NCI-H69 (cell line): Measurements from ENCODE around the gene GOT2.
"Not testable (repeated sequence)": the region's sequence is repeated elsewhere in the genome, so short reads cannot be mapped to it uniquely, and the experiment has no call there.

Experiments used
- DNase-seq: peaks from one replicate; lab custom pipeline; 2025; lab: John Stamatoyannopoulos, UW

GOT2 gene

DNA sequence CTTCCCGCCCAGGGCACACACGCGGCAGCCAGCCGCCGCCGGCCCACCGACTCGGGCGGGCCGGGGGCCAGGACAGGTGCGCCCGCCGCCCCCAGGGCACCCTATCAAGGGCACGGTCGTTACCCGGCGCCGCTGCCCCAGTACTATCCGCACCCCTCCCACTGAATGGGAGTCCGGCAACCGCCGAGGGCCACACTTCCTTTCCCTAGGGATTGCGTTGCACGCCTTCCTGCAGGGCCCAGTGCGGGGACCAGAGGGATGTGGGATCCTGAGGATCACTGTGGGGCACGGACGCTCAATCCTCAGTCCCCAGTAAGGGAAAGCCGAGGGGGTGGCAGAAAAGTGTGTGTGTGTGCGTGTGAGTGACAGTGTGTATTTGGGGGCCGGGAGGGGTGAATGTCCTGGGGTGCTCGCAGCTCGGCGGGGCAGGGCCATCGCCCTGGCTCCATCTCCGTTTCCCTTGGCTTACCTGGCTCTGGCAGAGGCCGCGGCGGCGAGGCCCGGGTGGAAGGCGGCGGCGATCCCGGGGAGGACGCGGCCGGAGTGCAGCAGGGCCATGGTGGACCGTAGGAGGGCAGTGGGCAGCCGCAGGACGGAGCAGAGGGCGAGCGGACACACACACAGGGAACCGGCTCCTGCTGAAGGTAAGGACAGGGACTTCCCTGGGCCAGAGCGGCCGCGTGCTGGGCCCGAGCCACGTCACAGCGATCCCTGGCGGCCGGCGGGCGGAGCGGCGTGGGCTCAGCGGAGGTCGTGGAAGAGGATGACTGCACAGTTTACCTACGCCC, at the start of gene GOT2:
Gene GOT2 (minus strand): TSS at position 646 of the 788 bp plus-strand sequence. CDS start 88 bp downstream, at position 558.
- peak; percentile 85 for DNase-seq

DNA sequence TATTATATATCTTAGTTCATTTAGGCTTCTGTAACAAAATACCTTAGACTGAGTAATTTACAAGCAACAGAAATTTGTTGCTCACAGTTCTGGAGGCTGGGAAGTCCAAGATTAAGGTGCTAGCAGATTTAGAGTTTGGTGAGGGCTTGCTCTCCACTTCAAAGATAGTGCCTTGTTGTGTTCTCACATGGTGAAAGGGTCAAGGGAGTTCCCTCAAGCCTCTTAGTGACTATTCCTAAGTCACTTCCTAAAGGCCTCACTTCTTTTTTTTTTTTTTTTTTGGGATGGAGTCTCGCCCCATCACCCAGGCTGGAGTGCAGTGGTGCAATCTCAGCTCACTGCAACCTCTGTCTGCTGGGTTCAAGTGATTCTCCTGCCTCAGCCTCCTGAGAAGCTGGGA, 45.2 kb upstream of the GOT2 start:
- DNase-seq: not testable (repeated sequence)

DNA sequence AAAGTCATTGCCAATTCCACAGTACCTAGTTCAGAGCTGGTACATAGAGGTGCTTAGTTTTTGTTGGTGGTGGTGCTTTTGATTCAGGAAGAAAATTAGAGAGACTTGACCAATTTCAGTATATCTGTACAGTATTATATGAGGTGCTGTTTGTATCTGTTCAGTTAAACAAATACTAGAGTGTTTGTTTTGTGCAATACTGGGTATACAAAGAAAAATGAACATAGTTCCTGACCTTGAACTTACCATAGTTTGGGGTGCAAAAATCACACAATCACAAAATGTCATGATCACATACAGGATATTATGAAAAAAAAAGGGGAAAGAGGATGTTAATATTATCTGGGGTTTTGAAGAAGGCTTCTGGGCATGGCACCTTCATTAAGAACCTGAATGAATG, 39.8 kb upstream of the GOT2 start:
- no peak for DNase-seq

- no peak for DNase-seq
Observed at GRCh38 chr16:58768145-58768544, 34.0 kb upstream of the GOT2 start.

- DNase-seq: no peak
Observed at GRCh38 chr16:58767581-58767980, 33.5 kb upstream of the GOT2 start.

GRCh38 chr16:58756650-58757332, 22.7 kb upstream of the GOT2 start:
- no peak for DNase-seq

- DNase-seq: peak; percentile 73
Observed at GRCh38 chr16:58755989-58756649, 22.0 kb upstream of the GOT2 start.

DNA sequence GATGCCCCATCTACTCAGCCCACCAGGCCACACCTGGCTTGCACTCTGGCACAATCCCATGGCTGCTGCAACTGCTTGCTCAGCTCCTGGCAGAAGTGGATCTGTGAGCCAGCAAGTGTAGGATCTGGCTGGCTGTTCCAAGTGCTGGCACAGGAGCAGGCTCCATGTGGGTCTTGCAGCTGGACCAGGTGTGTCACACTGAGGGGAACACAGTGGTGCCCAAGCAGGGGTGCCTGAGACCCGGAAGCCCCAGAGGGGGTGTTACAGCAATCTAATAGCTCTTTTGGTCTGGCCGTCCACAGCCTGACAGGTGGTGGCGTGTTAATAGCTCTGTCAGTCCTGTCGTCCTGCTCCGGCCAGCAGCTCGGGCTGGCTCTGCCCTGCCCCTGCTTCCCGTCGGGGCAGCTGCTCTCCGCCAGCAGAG, 19.6 kb upstream of the GOT2 start:
- peak; percentile 0 for DNase-seq

DNA sequence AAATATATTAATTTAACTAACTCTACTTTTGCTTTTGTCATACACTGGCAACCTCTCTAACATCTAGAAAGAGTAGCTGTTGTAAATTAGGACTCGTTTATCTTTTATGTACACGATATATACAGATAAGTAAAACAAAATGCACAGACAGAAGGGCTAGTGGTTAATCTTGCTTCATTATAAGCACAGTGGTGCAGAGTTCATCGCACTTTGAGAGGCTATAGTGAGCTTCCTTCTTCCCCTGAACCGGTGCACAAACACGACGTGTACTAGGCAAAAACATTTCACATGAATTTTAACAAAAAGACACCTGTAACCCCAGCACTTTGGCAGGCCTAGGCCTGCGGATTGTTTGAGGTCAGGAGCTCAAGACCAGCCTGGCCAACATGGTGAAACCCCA, 10.4 kb upstream of the GOT2 start:
- DNase-seq: no peak

DNA sequence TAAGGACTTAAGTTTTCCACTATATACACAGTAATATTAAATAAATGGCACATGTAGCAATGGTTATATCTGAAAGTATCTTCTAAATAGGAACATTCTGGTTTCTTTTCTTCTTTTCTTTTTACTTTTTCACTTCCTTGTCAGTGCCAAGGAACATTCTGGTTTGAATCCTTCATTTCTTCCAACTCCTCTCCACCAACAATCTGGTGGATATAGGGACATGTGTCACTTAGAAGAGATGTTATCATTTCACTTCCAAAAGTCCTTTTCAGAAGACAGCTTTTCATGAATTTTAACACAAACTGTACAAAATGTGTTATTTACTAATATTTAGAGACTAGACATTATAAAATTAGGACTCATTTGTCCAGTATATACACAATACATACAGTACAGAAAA, 7.9 kb upstream of the GOT2 start:
- DNase-seq: no peak

- no peak for DNase-seq
Observed at GRCh38 chr16:58741166-58741565, 7.0 kb upstream of the GOT2 start.

- no peak for DNase-seq
Observed at GRCh38 chr16:58738672-58739296, 4.7 kb upstream of the GOT2 start.

GRCh38 chr16:58736341-58736740, 2.2 kb upstream of the GOT2 start:
- not testable (repeated sequence) for DNase-seq

GRCh38 chr16:58734459-58734787, 307 bp upstream of the GOT2 start:
- no peak for DNase-seq

- DNase-seq: no peak
Observed at GRCh38 chr16:58733248-58733670, 857 bp downstream of the GOT2 start.

GRCh38 chr16:58732545-58733247, 1.4 kb downstream of the GOT2 start:
- DNase-seq: peak; percentile 1

GRCh38 chr16:58730724-58731370, 3.3 kb downstream of the GOT2 start:
- DNase-seq: no peak

- no peak for DNase-seq
Observed at GRCh38 chr16:58727796-58728568, 6.1 kb downstream of the GOT2 start.

DNA sequence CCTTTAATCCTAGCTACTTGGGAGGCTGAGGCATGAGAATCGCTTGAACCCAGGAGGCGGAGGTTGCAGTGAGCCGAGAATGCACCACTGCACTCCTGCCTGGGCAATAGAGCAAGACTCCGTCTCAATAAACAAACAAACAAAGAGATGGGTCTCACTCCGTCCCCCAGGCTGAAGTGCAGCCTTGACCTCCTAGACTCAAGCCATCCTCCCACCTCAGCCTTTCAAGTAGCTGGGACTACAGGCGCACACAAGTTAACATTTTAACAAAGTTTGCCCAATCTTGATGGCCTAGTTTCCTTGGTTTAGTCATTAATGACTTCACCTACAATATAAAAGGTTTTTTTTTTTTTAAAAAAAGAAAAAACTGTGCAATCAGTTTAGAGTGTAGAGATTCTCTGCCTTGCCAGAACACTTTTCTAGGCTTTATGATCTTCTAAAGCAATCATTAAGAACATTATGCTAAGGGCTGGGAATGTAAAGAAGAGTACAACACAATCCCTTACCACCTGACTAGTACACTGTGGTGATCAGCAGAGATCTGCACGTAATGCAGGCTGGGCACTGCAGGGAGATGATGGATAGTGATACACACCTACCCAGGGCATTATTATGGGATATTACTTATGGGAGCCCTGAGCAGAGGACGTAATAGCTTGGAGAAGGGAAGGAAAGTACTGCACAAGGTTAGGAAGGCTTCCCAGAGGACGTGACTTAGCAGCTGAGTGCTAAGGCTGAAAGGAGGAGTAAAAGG, 6.9 kb downstream of the GOT2 start:
- no peak for DNase-seq

GRCh38 chr16:58723109-58723508, 11.0 kb downstream of the GOT2 start:
- no peak for DNase-seq
